DND-41 (cell line): ENCODE data around the gene CTBP2.
"Not testable (repeated sequence)": the region's sequence is repeated elsewhere in the genome, so short reads cannot be mapped to it uniquely, and the experiment has no call there.

Experiments
- ATAC-seq: fragments of 200-7000 bp; cut with Tn5 transposase; 3 replicates; pipeline ENCODE4 v1.9.1; 2021; ENCODE audit warnings: low read depth; ENCODE audit not compliant: insufficient read depth
- DNase-seq: peaks from one replicate; pipeline ENCODE4 v3.0.0-alpha.2; 2020
- H2AFZ ChIP-seq: 2 replicates; pipeline ENCODE4 v1.6.0; 2012; ENCODE audit warnings: low read depth, low read length
- H3K27ac ChIP-seq: 2 replicates; pipeline ENCODE4 v1.5.1; 2012; ENCODE audit warnings: low read length, inconsistent platforms
- H3K27me3 ChIP-seq: fragments of 200-600 bp; sonication (generic); 2 replicates; pipeline ENCODE4 v1.6.0; 2012; ENCODE audit warnings: low read length, mild to moderate bottlenecking, inconsistent platforms; ENCODE audit not compliant: insufficient read depth, poor library complexity
- H3K36me3 ChIP-seq: 2 replicates; pipeline ENCODE4 v1.5.1; 2012; ENCODE audit warnings: low read length, inconsistent platforms; ENCODE audit not compliant: insufficient read depth
- H3K4me1 ChIP-seq: 2 replicates; pipeline ENCODE4 v1.5.1; 2012; ENCODE audit warnings: mild to moderate bottlenecking, low read length; ENCODE audit not compliant: insufficient read depth
- H3K4me2 ChIP-seq: 2 replicates; pipeline ENCODE4 v1.6.0; 2012; ENCODE audit warnings: mild to moderate bottlenecking, moderate library complexity, low read length, inconsistent platforms; ENCODE audit not compliant: insufficient read depth
- H3K4me3 ChIP-seq, 2 experiments: fragments of 200-600 bp in 1 of 2; shearing (Covaris generic) in 1 of 2; 2 replicates each; pipeline ENCODE4 v1.5.1; 2012 to 2016; ENCODE audit warnings: inconsistent platforms in 2 of 2, low read length in 2 of 2, mild to moderate bottlenecking in 2 of 2, low read depth in 1 of 2, moderate library complexity in 1 of 2
- H3K79me2 ChIP-seq: 2 replicates; pipeline ENCODE4 v1.6.0; 2012; ENCODE audit warnings: low read length, inconsistent platforms; ENCODE audit not compliant: insufficient read depth
- H3K9ac ChIP-seq: 2 replicates; pipeline ENCODE4 v1.6.0; 2012; ENCODE audit warnings: low read depth, mild to moderate bottlenecking, inconsistent platforms, low read length, moderate library complexity
- H3K9me3 ChIP-seq: 2 replicates; pipeline ENCODE4 v1.5.1; 2012; ENCODE audit warnings: low read length, moderate library complexity, mild to moderate bottlenecking, inconsistent platforms; ENCODE audit not compliant: insufficient read depth, severe bottlenecking
- H4K20me1 ChIP-seq: 2 replicates; pipeline ENCODE4 v1.6.0; 2012; ENCODE audit warnings: low read length; ENCODE audit not compliant: insufficient read depth
- EZH2 ChIP-seq: IDR thresholded peaks from 3 replicates; pipeline ENCODE4 v1.6.1; 2012; ENCODE audit warnings: borderline replicate concordance, low read depth, mild to moderate bottlenecking, moderate library complexity, low read length, inconsistent platforms; ENCODE audit not compliant: severe bottlenecking
- TF ChIP-seq, protein P1 (sequence below): IDR thresholded peaks from 2 replicates; pipeline ENCODE4 v1.5.1; 2012; ENCODE audit warnings: borderline replicate concordance, low read length, moderate library complexity, mild to moderate bottlenecking; ENCODE audit not compliant: poor library complexity, severe bottlenecking; ENCODE audit errors: extremely low read depth

The CTBP2 gene

DNA sequence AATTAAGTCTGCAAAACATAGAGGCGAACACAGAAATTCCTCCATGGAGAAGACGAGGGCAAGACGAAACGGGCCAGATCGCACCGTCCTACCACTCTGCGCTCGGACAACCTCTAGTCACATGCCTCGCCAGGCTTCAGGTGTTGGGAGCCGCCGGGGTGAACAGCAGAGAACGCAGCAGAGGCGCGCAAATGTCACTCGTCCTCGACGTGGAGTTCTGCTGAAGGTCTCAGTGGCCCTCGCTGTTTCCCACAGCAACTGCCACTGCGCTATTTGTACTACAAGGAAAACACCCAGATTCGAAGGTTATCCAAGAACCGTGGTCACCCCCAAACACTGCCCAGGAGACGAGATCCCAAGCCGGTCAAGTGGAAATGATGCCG lies 9.2 kb downstream of the CTBP2 start:
- DNase-seq = no peak
- Histone ChIP-seq H3K36me3 (peaks cover 12% of the 10 kb centered on the region), H3K9ac (no peak overlapping the region), H3K79me2 (peaks cover 98% of the 10 kb centered on the region), H3K4me2 (no peak overlapping the region), H3K4me1 (peaks cover 2% of the 10 kb centered on the region; the same call in 1 of the 2 replicates), H3K4me3 (no peak overlapping the region), H4K20me1 (peaks cover 94% of the 10 kb centered on the region), H2AFZ (no peak overlapping the region), H3K27ac (no peak overlapping the region), H3K27me3 (no peaks in the 10 kb centered on the region), H3K9me3 (no peaks in the 10 kb centered on the region)
- TF ChIP-seq EZH2 = no peak
- TF ChIP-seq, protein P1, sequence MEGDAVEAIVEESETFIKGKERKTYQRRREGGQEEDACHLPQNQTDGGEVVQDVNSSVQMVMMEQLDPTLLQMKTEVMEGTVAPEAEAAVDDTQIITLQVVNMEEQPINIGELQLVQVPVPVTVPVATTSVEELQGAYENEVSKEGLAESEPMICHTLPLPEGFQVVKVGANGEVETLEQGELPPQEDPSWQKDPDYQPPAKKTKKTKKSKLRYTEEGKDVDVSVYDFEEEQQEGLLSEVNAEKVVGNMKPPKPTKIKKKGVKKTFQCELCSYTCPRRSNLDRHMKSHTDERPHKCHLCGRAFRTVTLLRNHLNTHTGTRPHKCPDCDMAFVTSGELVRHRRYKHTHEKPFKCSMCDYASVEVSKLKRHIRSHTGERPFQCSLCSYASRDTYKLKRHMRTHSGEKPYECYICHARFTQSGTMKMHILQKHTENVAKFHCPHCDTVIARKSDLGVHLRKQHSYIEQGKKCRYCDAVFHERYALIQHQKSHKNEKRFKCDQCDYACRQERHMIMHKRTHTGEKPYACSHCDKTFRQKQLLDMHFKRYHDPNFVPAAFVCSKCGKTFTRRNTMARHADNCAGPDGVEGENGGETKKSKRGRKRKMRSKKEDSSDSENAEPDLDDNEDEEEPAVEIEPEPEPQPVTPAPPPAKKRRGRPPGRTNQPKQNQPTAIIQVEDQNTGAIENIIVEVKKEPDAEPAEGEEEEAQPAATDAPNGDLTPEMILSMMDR = no peak
- ATAC-seq = no peak

DNA sequence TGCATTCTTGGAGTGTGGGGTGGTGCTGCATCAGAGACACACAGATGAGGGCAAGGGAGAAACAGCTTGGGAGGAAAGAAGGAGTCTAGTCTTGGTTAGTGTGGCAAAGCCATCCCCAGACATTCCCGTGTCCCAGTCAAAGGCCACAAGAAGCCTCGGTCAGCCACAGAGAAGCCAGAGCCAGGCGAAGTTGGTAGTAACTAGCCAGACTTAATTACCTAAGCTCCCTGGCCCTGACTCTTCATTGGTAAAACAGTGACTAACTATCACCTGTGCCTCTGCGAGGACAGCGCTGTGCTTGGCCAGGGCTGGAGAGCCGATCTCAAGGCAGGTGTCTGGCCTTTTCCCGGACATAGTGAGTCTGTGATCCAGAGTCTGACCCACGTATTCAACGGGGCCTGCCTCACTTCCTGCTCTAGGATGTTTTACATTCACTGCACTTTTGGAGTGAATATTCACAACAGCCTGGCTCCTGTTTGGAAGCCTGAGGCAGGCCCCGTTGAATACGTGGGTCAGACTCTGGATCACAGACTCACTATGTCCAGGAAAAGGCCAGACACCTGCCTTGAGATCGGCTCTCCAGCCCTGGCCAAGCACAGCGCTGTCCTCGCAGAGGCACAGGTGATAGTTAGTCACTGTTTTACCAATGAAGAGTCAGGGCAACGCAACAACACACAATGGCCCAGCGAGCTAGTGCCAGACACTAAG lies 9.8 kb downstream of the CTBP2 start:
- not testable (repeated sequence) for H3K4me3 ChIP-seq, H3K4me2 ChIP-seq, DNase-seq, H3K27me3 ChIP-seq, H3K9me3 ChIP-seq, H2AFZ ChIP-seq, H3K9ac ChIP-seq, ATAC-seq, H3K27ac ChIP-seq, H3K4me1 ChIP-seq
- peaks cover 12% of the 10 kb centered on the region for H3K36me3 ChIP-seq
- H4K20me1 ChIP-seq = peaks cover 89% of the 10 kb centered on the region
- H3K79me2 ChIP-seq = peaks cover 98% of the 10 kb centered on the region

DNA sequence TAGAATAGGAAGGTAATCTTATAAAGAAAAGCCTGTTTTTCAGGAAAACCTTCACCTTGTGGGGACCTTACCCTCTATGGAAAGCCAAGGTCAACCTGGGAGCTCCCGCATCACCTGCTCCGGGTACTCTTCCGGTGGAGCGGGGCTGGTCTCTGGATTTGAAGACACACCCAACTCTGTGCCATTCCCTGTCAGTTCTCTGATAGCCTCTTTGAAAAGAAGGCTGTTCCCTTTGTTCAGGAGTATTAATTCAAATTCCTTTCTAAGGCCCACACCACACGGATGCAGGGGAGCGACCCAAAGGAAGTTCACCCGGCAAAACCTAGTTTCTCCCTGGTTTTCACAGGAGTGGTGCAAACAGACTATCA lies 10.7 kb downstream of the CTBP2 start:
- ATAC-seq = no peak
- TF ChIP-seq, protein P1 = no peak
- no peak for TF ChIP-seq EZH2
- Histone ChIP-seq H3K4me3 (no peak overlapping the region), H3K9me3 (no peaks in the 10 kb centered on the region), H3K9ac (no peak overlapping the region), H2AFZ (no peak overlapping the region), H4K20me1 (peaks cover 90% of the 10 kb centered on the region), H3K27ac (no peak overlapping the region), H3K4me1 (no peaks in the 10 kb centered on the region), H3K27me3 (no peaks in the 10 kb centered on the region), H3K36me3 (peaks cover 12% of the 10 kb centered on the region), H3K79me2 (peaks cover 98% of the 10 kb centered on the region), H3K4me2 (no peak overlapping the region)
- no peak for DNase-seq

DNA sequence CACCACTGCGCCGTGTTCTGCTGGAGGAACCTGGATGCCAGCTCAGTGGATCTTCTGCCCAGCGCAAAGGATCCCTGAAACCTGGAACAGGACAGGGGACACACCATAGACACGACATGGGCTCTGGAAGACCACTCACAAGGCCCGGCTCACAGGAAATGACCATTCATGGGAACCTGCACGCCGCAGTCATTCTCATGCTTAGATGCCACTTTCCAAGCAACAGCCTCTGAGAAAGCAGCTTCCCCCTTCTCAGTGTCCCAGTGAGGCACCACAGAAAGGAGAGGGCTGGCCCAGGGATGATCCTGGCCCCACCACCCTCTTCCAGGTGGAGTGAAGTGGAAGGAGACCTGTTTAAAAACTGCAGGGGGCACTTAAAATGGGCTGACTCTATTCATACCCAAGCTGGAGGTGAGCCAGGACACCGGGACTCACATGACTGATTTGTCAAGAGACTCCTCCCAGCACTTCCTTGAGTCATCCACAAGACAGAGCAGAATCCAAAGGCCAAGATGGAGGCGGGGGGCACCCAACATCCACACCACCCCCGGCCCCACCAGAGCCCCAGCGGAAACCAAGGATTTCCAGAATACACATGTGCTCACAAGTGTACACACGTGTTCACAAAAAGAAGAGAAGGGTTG lies 11.2 kb downstream of the CTBP2 start:
- Histone ChIP-seq H3K27ac (no peak overlapping the region), H3K4me1 (no peaks in the 10 kb centered on the region), H3K36me3 (peaks cover 12% of the 10 kb centered on the region), H3K79me2 (peaks cover 98% of the 10 kb centered on the region), H4K20me1 (peaks cover 90% of the 10 kb centered on the region), H3K4me2 (no peak overlapping the region), H2AFZ (no peak overlapping the region), H3K9me3 (no peaks in the 10 kb centered on the region), H3K27me3 (no peaks in the 10 kb centered on the region), H3K4me3 (no peak overlapping the region), H3K9ac (no peak overlapping the region)
- DNase-seq (no peak), ATAC-seq (no peak)
- TF ChIP-seq, protein P1 = no peak
- no peak for TF ChIP-seq EZH2
